ENCODE data around the gene CHML.
A peak's percentile ranks its signal among the peaks of the same experiment; 100 is the strongest.

Gene CHML

DNA sequence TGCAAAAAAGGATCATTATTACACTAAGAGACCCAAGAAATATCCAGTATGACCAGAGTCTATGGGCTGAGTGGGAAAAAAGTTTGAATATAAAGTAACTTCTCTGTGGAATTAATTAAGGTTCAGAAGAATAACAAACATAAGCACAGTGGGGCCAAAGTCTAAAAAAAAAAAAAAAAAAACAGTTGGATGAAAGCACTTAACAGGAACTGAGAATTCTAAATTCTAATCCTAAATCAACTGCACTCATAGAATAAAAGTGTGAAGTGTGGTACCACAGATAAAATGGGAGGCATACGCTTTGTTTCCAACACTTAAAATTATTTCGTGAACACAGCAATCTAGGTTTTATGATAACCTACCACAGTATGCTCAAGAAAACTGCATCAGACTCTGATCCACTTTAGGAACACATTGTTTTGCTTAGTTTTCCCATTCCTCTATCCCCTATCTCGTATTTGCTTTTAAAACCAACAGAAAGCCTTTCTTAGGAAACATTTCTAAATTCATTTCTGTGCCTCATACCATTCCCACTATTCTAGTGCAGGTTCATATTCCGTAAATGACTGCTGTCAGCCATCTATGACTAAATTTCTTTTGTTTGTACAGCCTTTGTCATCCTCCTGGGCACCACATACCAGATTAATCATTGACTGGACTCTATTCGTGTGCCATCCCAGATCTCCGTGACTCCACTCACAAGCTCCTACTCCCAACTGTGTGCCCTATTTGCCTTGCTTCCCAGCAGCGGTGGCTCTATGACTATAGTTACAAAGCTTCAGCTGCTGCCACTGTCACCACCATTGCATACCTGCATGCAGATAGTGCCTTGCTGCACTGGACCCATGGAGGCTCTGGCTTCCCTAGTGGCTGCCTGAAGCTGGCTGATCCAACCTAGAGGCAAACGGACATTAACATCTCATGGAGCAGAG lies 24.9 kb downstream of the CHML start:
- no peak for DNase-seq

DNA sequence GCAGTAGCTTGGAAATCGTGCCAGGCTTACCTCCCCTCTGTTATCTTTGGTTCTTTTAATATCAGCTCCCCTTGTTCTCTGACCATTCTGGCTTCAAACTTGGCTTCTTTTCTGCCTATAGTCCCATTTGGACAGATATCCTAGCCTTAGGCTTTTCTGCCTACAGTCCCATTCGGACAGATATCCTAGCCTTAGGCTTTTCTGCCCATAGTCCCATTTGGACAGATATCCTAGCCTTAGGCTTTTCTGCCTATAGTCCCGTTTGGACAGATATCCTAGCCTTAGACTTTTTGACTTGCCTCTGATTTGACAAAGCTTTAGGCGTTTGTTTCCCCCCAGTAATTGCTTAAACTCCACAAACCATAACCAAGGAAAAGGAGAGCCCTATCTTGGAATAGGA lies 25.6 kb downstream of the CHML start:
- DNase-seq, result no peak

DNA sequence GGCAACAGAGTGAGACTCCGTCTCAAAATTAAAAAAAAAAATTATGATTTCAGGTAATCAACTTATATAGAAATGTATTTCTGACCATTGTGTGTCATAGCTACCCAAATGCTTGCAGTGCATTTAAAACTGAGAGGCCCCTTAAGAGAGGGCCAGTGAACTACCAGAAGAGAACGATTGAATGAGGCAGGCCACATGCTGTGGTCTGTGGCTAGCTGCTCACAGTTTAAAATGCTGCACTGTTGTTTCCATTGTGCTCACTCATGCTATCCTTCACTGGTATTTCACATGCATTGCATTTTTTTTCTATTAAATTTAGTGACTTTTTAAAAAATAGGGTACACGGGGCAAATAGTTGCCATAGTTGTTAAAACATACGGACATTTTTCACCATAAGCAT lies 26.0 kb downstream of the CHML start:
- DNase-seq, result no peak

DNA sequence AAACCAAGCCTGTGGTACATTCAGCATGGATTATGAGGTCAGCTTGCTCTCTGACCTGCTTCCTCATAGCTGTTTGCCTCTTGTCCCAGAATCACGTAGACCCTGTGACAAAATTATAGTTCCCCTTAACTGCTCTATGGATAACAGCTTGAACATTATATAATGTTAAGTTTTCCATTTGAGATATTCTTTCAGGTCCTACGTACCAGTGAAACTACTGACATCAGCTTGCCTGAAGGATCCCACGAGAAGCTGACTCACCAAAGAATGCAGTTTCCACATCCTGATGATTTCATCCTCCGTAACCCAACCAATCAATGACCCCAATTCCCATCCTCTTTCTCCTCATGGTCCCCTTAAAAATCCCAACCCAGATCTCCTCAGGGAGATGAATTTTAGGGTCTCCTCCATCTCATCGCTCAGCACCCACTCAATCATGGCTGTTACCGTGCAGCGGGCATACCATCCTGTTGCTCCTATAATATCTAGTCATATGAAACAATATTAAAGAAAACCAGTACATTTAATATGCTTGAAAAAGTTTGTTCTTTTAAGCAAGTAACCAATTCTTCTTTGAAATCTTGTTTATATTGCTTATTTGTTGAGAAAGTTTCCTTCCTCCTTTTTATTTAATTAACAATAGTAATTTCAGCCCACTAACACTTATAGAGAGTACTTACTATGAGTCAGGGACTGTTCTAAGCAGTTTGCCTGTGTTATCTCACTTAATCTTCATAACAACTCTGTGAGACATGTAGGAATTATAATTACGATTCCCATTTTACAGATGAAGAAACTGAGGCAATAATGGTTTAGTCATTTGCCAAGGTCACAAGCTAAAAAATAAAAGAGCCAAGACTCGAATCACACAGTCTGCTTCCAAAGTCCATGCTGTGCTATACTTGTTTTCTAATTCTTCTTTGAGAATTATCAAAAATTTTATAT lies 27.4 kb downstream of the CHML start:
- no peak for DNase-seq

DNA sequence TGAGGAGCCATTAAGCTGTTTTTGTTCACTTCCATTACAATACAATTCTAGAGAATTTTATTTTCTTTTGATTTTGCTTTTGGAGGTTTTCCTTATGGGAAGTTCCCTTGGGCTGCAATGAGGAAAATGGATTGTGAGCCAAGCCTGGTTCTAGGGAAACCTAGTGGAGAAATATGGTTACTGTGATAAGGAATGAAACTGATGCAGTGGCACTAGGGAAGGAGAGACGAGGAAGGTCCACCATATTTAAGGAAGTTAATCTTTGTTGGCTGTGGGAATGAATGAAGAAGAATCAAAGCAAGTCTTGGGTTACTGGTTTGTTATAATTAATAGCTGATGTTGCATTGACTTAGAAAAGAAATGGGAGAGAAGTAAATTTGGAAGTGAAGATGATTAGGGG lies 28.4 kb downstream of the CHML start:
- DNase-seq, result no peak

DNA sequence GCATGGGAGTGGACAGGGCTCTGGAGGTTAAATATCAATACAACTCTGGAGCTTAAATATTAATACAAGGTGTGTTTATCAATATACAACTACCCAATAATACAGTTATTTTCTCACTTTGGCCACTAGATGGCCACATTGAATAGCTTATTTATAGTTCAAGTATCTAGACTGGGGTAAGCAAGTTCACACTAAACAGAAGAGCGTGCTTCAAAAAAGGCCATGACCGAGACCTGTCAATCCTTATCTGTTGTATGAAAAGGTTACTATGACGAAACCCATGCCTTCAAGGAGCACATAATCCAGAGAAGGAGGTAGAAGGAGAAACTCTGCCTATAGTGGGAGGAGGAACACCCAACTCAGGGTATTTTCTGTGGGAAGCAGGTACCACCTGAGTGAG lies 29.1 kb downstream of the CHML start:
- DNase-seq, result peak in 2 of 14 donors; percentile 6 to 10

DNA sequence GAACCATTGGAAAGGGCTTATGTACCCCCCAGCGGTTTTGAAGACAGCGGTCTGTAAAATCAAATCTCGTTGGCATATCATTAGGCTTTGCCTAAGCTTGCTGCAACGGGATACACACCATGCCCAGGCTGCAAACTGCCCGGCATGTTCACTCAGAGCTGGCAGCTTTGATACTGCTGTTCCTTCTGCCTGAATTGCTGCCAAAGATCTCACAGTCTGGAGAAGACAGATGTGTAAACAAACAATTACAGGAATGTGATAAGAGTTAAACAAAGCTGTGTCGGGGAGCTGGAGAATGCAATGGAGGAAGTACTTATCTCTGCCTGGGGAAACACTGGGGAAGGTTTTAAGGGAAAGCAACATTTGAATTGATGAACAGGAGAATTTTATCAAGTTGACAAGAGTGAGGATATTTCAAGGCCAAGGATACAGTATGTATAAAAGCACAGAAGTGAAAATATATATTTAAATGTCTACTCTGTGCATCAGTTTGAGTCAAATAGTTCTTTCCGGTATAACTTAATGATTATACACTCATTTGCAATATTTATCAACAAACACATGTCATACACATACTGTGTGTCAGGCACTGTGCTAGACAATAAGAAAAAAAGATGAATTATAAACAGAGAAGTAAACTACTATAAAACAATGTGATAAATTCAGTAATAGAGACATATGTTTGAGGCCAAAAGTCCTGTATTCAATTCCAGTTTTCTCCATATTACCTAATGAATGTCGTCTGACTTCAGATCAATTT lies 29.9 kb downstream of the CHML start:
- no peak for DNase-seq

DNA sequence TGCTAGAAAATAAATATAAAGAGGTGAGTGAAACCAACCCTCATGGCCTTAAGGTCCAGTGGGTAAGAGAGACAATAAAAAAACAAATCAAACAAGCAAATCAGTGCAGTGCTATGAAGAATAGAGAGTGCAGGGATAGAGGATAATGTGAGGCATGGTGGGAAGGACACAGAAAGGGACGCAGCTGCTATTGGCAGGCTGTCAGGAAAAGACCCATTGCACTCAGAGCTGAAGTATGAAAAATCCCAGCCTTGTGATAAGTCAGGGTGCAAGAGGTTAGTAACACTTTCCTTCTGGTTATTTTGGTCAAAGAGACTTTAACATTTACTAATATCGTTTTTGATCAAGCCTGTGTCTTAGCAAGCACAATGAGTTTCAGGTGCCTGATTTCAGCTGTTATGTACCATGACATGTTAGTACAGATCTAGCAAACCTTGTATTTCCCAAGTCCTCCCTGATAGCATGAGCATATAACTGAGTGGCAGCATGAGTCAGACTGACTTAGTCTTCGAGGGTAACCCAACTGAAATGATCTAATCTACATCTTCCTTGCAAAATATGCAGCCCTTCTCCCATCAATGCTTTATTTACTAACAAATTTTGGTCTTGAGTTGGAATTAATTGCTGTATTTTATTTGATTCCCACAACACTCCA lies 31.7 kb downstream of the CHML start:
- no peak for DNase-seq

DNA sequence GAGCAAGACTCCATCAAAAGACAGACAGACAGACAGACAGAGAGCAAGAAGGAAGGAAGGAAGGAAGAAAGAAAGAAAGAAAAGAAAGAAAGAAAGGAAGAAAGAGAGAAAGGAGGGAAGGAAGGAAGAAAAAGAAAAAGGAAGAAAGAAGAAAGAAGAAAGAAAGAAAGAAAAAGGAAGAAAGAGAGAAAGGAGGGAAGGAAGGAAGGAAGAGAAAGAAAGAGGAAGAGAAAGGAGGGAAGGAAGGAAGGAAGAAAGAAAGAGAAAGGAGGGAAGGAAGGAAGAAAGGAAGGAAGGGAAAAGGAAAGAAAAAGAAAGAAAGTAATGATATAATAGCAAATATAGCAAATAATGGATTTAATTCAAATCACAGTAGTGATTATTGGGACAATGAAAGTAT lies 32.7 kb downstream of the CHML start:
- DNase-seq, result no peak

DNA sequence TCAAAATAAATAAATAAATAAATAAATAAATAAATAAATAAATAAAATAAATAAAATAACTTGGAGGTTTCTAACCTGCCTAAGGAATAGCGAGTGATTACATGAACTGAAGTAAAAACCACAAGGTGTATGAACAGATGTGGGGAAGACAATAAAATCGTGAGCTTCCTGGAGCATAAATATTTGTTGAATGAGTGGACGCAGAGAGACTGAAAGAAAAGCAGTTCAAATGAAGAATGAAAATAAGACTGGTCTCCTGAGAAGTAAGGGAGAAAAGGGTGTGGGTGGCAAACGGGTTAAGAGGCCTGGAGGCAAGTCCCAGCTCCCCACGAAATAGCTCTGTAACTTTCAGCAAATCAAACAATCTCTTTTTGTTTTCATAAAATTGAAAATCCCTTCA lies 33.6 kb downstream of the CHML start:
- DNase-seq, result no peak

DNA sequence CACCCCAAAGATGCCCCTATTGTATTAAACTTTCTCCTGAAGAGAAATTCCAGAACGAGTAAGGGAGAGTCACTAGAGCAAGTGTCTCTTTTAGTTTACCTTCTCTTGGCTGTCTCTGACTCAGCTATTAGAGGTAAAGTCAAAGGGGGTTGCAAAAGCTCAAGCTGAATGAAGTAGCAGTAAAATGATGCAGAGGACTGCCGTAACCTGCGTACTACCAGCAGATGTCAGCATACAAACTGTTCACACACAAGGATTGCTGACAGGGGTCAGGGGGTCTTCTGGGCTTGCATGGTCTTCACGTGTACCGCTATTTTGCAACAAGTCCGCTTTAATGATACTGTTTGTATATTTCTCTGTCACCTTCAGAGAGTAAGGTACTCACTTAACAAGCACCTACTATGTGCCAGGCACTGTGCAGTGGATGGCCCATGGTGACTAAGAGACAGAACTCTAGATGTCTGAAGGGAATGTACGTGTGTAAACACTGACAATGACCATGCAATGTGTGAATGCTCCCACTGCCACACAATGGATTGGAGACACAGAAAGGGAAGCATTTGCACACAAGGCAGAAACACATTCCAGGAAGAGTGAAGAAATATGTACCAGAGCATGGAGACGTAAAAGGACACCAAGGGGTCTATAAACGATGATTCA lies 34.9 kb downstream of the CHML start:
- no peak for DNase-seq

DNA sequence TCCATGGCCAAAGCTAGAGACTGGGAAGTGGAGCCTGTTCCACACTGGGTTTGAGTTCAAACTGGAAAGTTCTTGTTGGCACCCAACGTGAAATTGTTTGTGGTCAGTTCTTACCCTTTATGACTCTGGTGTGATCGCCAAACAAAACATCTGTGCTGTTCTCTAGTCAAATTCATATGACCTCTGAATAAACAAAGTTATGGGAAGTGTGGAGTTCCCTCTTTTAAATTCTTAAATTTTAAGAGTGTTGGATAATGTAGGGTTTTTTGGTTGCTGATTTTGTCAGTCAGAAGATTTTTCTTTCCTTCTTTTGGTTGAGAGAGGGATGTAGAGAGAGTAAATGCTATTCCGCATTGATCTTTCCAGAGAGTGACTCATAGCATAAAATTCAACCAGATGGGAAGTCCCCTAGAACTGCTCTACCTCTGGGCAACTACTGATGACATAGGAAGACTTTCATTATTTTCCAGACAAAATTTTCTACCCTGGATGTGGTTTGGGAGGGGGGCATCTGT lies 36.4 kb downstream of the CHML start:
- no peak for DNase-seq

DNA sequence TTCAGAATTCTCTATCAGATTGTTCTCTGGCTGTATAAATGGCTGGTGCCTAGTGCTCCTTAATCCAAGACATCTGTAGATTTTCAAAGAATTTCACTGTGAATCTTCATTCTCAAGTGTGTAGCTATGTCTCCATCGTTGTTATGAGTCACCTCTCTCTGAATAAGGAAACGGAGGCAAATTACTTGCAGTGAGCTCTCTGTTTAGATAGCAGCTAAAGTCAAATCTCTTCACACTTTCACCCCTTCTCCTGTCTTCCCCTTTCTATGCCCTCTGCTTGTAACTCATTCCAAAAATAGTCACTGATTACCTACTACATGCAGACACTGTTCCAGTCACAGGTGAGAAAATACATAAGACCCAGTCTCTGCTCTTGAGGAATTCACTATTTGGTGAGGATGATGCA lies 39.7 kb downstream of the CHML start:
- DNase-seq, result no peak

DNA sequence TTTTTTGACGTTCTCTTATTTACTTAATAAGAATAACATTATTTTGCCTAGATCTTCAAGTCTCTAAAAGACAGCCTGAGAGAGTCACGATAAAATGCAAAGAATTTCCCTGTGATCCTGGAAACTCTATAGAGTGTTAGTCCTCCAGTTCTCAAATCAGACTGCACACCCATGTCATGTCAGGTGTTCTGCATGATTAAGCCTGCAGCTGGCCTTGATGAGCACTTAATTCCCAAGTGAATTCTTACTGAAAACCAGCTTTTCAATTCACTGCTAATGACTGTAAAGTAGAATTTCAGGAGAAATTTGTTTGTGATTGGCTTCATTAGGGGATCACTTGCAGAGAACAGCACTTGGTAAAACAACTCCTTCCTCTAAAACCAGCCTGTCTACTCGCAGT lies 41.9 kb downstream of the CHML start:
- DNase-seq, result no peak

DNA sequence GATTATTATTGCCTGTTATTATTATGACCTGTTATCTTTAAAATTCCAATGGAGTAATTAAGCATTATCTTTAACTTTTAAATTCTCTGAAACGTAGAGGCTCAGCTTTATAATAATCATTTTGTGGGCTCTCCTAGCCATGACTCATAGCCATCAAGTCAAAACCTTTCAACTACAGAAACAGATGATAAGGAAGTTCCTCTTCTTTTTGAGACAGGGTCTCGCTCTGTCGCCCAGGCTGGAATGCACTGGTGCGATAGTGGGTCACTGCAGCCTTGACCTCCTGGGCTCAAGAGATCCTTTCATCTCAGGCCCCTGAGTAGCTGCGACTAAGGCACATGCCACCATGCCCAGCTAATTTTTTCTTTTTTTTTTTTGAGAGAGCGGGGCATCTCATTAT lies 43.5 kb downstream of the CHML start:
- DNase-seq, result no peak

DNA sequence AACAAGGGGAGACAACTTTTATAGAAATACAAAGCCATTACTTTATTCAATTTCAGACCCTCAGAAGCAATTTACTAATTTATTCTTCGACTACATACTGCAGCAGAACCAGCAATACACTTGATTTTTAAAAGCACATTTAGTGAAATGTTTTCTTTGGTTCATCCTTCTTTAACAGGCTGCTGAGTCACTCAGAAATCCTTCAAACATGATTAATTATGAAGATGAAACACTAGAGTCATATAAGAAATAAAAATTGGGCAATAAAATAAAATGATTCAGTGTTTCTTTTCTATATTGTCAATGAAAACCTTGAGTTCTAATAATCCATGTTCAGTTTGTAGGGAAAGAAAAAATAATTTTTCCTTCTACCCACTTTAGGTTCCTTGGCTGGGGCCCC lies 47.0 kb downstream of the CHML start:
- DNase-seq, result no peak

DNA sequence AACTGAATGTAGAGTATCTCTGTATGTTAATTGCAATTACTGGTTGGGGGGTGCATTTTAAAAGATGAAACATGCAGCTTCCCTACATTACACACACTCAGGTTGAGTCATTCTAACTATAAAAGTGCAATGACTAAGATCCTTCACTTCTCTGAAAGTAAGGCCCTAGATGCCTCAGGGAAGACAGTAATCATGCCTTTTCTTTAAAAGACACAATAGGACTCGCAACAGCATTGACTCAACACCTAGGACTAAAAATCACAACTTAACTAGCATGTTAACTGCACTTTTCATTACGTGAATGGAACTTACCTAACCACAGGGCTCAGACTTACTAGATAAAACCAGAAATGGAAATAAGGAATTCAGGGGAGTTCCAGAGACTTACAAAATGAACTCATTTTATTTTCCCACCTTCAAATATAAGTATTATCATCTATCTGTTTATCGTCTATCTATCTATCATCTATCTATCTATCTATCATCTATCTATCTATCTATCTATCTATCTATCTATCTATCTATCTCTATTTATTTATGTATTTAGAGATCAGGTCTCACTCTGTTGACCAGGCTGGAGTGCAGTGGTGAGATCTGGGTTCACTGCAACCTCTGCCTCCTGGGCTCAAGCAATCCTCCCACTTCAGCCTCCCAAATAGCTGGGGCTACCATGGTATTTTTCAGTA lies 47.8 kb downstream of the CHML start:
- DNase-seq, result no peak

DNA sequence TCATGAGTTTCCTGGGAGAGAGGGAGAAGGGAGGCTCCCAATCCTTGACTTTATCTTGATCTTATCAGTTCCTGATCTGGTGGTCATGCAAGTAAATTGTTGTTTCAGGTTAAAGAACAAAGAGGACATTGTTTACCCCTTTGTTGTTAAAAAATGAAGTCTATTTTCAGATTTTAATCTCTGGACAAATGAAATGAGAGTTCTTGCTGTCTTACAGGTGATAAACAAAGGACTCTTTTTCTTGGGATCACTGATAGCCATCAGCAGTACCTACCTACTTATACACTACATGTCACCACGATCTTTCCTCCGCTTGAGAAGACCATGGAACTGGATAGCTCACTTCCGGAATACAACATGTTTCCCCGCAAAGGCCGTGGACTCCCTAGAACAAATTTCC lies 48.4 kb downstream of the CHML start:
- DNase-seq, result no peak

DNA sequence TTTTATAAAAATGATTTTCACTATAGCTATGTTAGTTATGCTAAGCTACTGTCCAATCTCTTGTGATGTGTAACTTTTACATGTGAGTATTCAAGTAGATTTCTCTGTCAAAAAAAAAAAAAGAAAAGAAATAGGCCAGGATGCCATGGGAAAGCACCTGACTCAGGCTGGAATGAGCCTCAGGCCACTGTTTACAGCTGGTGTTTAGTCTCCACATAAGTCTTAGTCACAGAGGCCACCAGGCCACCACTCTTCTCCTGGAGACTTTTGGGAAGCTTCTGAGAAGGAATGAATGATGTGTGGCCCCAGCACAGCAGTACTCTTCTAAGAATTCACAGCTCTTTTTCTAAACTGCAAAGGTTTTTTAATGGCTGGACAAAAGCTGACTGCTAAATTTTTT lies 48.9 kb downstream of the CHML start:
- no peak for DNase-seq

DNA sequence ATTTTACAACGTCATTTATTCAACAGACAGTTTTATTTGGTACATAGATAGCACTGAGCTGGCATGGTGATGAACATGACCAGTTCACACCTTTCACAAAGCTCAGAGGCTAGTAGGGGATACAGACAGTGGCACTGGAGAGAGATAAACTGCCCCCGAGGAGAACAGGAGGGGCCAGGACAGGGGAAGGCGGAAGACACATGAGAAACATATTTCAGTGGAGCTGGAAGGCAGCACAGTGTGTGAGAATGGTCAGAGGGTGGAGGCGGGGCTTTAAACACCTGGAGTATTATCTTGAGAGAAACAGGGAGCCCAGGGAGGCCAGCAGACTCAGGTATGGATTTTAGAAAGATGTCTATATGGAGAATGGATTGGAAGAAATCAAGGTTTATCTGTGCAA lies 49.5 kb downstream of the CHML start:
- DNase-seq, result no peak
